Astrocyte of the cerebellum (primary cell): ENCODE data around the gene EIF4A3.

ENCODE experiments used
- DNase-seq: peaks from one replicate; pipeline ENCODE4 v3.0.0-alpha.2; 2011; ENCODE audit warnings: low read depth
- H3K4me3 ChIP-seq: 2 replicates; pipeline ENCODE4 v1.5.1; 2011; ENCODE audit warnings: mild to moderate bottlenecking, low read depth, low read length, moderate library complexity
- CTCF ChIP-seq: IDR thresholded peaks from 2 replicates; pipeline ENCODE4 v1.5.1; 2012; ENCODE audit warnings: low read length, low read depth, moderate library complexity, mild to moderate bottlenecking; ENCODE audit errors: missing control alignments
- in situ Hi-C: cut with HindIII; loops from 2 replicates; pipeline ENCODE4 v1.10.0; 2017; ENCODE audit warnings: low sequenced_read_pairs

The EIF4A3 gene

GRCh38 chr17:80130992-80131391 is 15.9 kb downstream of the EIF4A3 start:
- no peak overlapping the region for H3K4me3 ChIP-seq
- no peak for TF ChIP-seq CTCF
- no peak for DNase-seq
- in situ Hi-C loops, result no loop called here

GRCh38 chr17:80129006-80129565 is 17.8 kb downstream of the EIF4A3 start:
- no peak overlapping the region for H3K4me3 ChIP-seq
- in situ Hi-C loops, result no loop called here
- DNase-seq, result no peak
- no peak for TF ChIP-seq CTCF

GRCh38 chr17:80126449-80126715 is 20.5 kb downstream of the EIF4A3 start:
- DNase-seq, result no peak
- in situ Hi-C loops, result no loop called here
- no peak overlapping the region for H3K4me3 ChIP-seq
- TF ChIP-seq CTCF, result no peak

GRCh38 chr17:80125656-80126448 is 21.1 kb downstream of the EIF4A3 start:
- DNase-seq, result peak; percentile 92
- no peak overlapping the region for H3K4me3 ChIP-seq
- TF ChIP-seq CTCF, result no peak
- in situ Hi-C loops, result no loop called here

- DNase-seq, result no peak
- no peak overlapping the region for H3K4me3 ChIP-seq
- peak; percentile 49 for TF ChIP-seq CTCF
- in situ Hi-C loops, result no loop called here
Observed at GRCh38 chr17:80124351-80124981, 22.5 kb downstream of the EIF4A3 start.

GRCh38 chr17:80123791-80124190 is 23.1 kb downstream of the EIF4A3 start:
- peak; percentile 60 for DNase-seq
- in situ Hi-C loops, result no loop called here
- TF ChIP-seq CTCF, result no peak
- H3K4me3 ChIP-seq, result no peak overlapping the region
